Measurements from ENCODE around the gene NFIB.

Gene NFIB

GRCh38 chr9:14190240-14190639 lies 123.7 kb downstream of the NFIB start:
- H3K27me3 Mint-ChIP-seq (ENCODE audit: low read depth, poor library complexity), result peaks cover 6% of the 10 kb centered on the region
- no peak overlapping the region for H3K27ac Mint-ChIP-seq
- no peaks in the 10 kb centered on the region for H3K4me1 Mint-ChIP-seq
- TF ChIP-seq, protein P1, sequence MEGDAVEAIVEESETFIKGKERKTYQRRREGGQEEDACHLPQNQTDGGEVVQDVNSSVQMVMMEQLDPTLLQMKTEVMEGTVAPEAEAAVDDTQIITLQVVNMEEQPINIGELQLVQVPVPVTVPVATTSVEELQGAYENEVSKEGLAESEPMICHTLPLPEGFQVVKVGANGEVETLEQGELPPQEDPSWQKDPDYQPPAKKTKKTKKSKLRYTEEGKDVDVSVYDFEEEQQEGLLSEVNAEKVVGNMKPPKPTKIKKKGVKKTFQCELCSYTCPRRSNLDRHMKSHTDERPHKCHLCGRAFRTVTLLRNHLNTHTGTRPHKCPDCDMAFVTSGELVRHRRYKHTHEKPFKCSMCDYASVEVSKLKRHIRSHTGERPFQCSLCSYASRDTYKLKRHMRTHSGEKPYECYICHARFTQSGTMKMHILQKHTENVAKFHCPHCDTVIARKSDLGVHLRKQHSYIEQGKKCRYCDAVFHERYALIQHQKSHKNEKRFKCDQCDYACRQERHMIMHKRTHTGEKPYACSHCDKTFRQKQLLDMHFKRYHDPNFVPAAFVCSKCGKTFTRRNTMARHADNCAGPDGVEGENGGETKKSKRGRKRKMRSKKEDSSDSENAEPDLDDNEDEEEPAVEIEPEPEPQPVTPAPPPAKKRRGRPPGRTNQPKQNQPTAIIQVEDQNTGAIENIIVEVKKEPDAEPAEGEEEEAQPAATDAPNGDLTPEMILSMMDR (IDR thresholded peaks at IDR 0.05), result no peak
- H3K4me3 Mint-ChIP-seq, result no peak overlapping the region
- DNase-seq, result no peak
- H3K36me3 Mint-ChIP-seq (ENCODE audit: low read depth), result no peaks in the 10 kb centered on the region
- no peaks in the 10 kb centered on the region for H3K9me3 Mint-ChIP-seq

DNA sequence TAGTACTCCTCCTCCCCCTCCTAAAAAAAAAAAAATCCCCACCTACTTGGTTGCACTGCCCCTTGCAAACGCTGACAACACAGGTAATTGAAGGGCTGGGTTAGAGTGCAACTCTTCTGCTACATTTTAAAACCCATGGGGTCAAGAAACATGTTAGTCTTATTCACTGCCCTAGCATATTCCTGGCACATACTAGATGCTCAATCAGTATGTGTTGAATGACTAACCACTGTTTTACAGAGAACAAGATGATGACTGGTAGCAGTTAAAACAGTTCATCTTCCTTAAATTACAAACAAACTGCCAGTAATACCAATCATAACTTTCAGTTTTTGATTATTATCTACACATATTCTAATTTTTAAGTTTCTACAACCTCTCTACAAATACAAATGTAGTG lies 124.4 kb downstream of the NFIB start:
- no peaks in the 10 kb centered on the region for H3K9me3 Mint-ChIP-seq
- H3K27me3 Mint-ChIP-seq (ENCODE audit: low read depth, poor library complexity), result peaks cover 6% of the 10 kb centered on the region
- TF ChIP-seq, protein P1 (IDR thresholded peaks at IDR 0.05), result no peak
- no peak overlapping the region for H3K4me3 Mint-ChIP-seq
- H3K36me3 Mint-ChIP-seq (ENCODE audit: low read depth), result no peaks in the 10 kb centered on the region
- H3K27ac Mint-ChIP-seq, result no peak overlapping the region
- no peaks in the 10 kb centered on the region for H3K4me1 Mint-ChIP-seq
- no peak for DNase-seq

GRCh38 chr9:14189146-14189545 lies 124.8 kb downstream of the NFIB start:
- TF ChIP-seq, protein P1 (IDR thresholded peaks at IDR 0.05), result no peak
- no peaks in the 10 kb centered on the region for H3K36me3 Mint-ChIP-seq (ENCODE audit: low read depth)
- no peaks in the 10 kb centered on the region for H3K9me3 Mint-ChIP-seq
- no peak overlapping the region for H3K27ac Mint-ChIP-seq
- no peak overlapping the region for H3K4me3 Mint-ChIP-seq
- peaks cover 6% of the 10 kb centered on the region for H3K27me3 Mint-ChIP-seq (ENCODE audit: low read depth, poor library complexity)
- no peak for DNase-seq
- H3K4me1 Mint-ChIP-seq, result no peaks in the 10 kb centered on the region

DNA sequence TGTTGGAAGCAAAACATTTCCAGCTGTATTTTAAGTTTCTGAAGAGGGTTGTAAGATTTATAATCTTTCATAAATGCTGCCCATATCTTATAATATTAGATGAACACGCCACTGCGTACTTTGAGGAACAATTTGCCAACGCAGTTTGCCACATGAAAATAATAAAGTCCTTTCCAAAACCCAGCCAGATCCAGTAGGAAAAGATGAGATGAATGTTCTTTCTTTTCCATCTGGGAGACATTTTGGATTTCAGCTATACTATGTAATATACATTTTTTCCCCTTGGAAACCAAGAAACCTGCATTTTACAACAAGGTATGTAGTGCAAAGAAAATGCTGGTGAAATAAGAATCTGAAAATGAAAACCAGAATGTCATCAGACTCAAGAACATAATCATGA lies 125.4 kb downstream of the NFIB start:
- H3K4me3 Mint-ChIP-seq, result no peak overlapping the region
- no peak overlapping the region for H3K27ac Mint-ChIP-seq
- DNase-seq, result no peak
- no peaks in the 10 kb centered on the region for H3K36me3 Mint-ChIP-seq (ENCODE audit: low read depth)
- H3K4me1 Mint-ChIP-seq, result no peaks in the 10 kb centered on the region
- no peaks in the 10 kb centered on the region for H3K9me3 Mint-ChIP-seq
- TF ChIP-seq, protein P1 (IDR thresholded peaks at IDR 0.05), result no peak
- H3K27me3 Mint-ChIP-seq (ENCODE audit: low read depth, poor library complexity), result peaks cover 2% of the 10 kb centered on the region

DNA sequence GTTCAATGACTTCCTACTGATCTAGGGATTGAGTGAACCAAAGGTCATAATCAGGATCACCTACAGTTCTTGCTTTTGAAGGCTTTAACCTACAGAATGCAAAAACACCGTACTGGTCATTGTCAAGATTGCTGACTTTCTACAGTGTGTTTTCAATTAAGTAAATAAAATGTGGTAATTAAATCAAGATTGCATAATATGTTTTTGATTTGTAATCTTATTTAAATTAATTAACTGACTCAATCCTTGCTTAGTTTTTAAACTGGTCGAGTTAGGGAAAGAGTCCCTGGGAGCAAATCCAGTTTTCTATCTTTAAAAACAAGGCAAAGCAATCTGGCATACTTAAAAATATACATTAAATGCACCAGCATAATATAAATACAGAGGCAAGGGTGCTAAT lies 125.9 kb downstream of the NFIB start:
- TF ChIP-seq, protein P1 (IDR thresholded peaks at IDR 0.05), result no peak
- Mint-ChIP-seq H3K36me3 (ENCODE audit: low read depth) (no peaks in the 10 kb centered on the region), H3K4me1 (no peaks in the 10 kb centered on the region), H3K27ac (no peak overlapping the region), H3K4me3 (no peak overlapping the region), H3K9me3 (no peaks in the 10 kb centered on the region), H3K27me3 (ENCODE audit: low read depth, poor library complexity) (peaks cover 2% of the 10 kb centered on the region)
- no peak for DNase-seq

GRCh38 chr9:14186096-14186495 lies 127.8 kb downstream of the NFIB start:
- H3K36me3 Mint-ChIP-seq (ENCODE audit: low read depth), result no peaks in the 10 kb centered on the region
- no peak overlapping the region for H3K4me3 Mint-ChIP-seq
- peaks cover 6% of the 10 kb centered on the region for H3K27me3 Mint-ChIP-seq (ENCODE audit: low read depth, poor library complexity)
- H3K4me1 Mint-ChIP-seq, result no peaks in the 10 kb centered on the region
- TF ChIP-seq, protein P1 (IDR thresholded peaks at IDR 0.05), result no peak
- H3K27ac Mint-ChIP-seq, result no peak overlapping the region
- no peak for DNase-seq
- no peaks in the 10 kb centered on the region for H3K9me3 Mint-ChIP-seq
